RWPE1 (cell line): Measurements from ENCODE around the gene SLU7.
"Not testable (repeated sequence)": the region's sequence is repeated elsewhere in the genome, so short reads cannot be mapped to it uniquely, and the experiment has no call there.

Source experiments
- CTCF ChIA-PET: fragments of 350-600 bp; sonication (Branson Sonifier 250); formaldehyde crosslinking; extraction: SDS; loops from one replicate; lab custom pipeline; 2021; lab: Yijun Ruan, JAX
- POLR2A ChIA-PET: fragments of 400-600 bp; formaldehyde crosslinking; extraction: SDS; loops from one replicate; lab custom pipeline; 2020; ENCODE audit warnings: antibody characterized with exemption; ENCODE audit not compliant: low non-redundant PET; lab: Yijun Ruan, JAX
- DNase-seq: peaks from one replicate; pipeline ENCODE4 v3.0.0; 2012; ENCODE audit warnings: low spot score
- H3K27ac ChIP-seq: fragments of 450-650 bp; 2 replicates; pipeline ENCODE4 v1.5.1; 2017
- CTCF ChIP-seq: fragments of 450-650 bp; conservative IDR thresholded peaks from 2 replicates; pipeline ENCODE4 v1.5.1; 2017; ENCODE audit warnings: low read depth, mild to moderate bottlenecking

The SLU7 gene

GRCh38 chr5:160437271-160437670, 18.4 kb upstream of the SLU7 start:
- TF ChIP-seq CTCF: no peak
- POLR2A ChIA-PET: no interaction called here
- DNase-seq: no peak
- no peak overlapping the region for H3K27ac ChIP-seq
- CTCF ChIA-PET: interaction anchor here (0.5 to 1.8 kb wide), 4 partner anchors 9 to 415 kb away, joined by 3 to 7 read pairs (median 4); no protein-coding TSS in a partner anchor

GRCh38 chr5:160436661-160437060, 17.8 kb upstream of the SLU7 start:
- H3K27ac ChIP-seq, POLR2A ChIA-PET, DNase-seq: not testable (repeated sequence)
- CTCF ChIA-PET: interaction anchor here (0.5 kb wide), 1 partner anchor 415 kb away, joined by 3 read pairs; no protein-coding TSS in a partner anchor

GRCh38 chr5:160436017-160436416, 17.1 kb upstream of the SLU7 start:
- H3K27ac ChIP-seq: no peak overlapping the region
- TF ChIP-seq CTCF: no peak
- POLR2A ChIA-PET: no interaction called here
- no peak for DNase-seq
- CTCF ChIA-PET: no interaction called here

GRCh38 chr5:160435532-160435931, 16.7 kb upstream of the SLU7 start:
- ChIA-PET CTCF (no interaction called here), POLR2A (no interaction called here)
- no peak overlapping the region for H3K27ac ChIP-seq
- no peak for DNase-seq
- TF ChIP-seq CTCF: no peak

GRCh38 chr5:160434022-160434531, 15.2 kb upstream of the SLU7 start:
- peak; percentile 48 for DNase-seq
- ChIA-PET CTCF (interaction anchor here (0.7 kb wide), 1 partner anchor 318 kb away, joined by 3 read pairs; no protein-coding TSS in a partner anchor), POLR2A (no interaction called here)
- TF ChIP-seq CTCF: no peak
- peak overlapping the region; percentile 60 for H3K27ac ChIP-seq

GRCh38 chr5:160432787-160433186, 13.9 kb upstream of the SLU7 start:
- ChIA-PET CTCF (no interaction called here), POLR2A (no interaction called here)
- H3K27ac ChIP-seq: no peak overlapping the region
- TF ChIP-seq CTCF: no peak
- DNase-seq: no peak

GRCh38 chr5:160432196-160432595, 13.3 kb upstream of the SLU7 start:
- CTCF ChIA-PET: no interaction called here
- no peak for TF ChIP-seq CTCF
- POLR2A ChIA-PET: no interaction called here
- no peak for DNase-seq
- no peak overlapping the region for H3K27ac ChIP-seq
